Lower leg skin (tissue), 3 donors: ENCODE data around the gene CIPC.

Source experiments
- POLR2A ChIP-seq, 2 donors: fragments of 450-650 bp; IDR thresholded peaks; one replicate each; pipeline ENCODE4 v1.6.1; 2016 to 2017; ENCODE audit warnings: antibody characterized with exemption in 2 of 2, mild to moderate bottlenecking in 1 of 2, moderate library complexity in 1 of 2
- TF ChIP-seq, protein P1 (sequence below), 3 donors: fragments of 450-650 bp; IDR thresholded peaks; one replicate each; pipeline ENCODE4 v1.5.1; 2016; ENCODE audit warnings: antibody characterized with exemption in 3 of 3, mild to moderate bottlenecking in 3 of 3, moderate library complexity in 2 of 3

DNA sequence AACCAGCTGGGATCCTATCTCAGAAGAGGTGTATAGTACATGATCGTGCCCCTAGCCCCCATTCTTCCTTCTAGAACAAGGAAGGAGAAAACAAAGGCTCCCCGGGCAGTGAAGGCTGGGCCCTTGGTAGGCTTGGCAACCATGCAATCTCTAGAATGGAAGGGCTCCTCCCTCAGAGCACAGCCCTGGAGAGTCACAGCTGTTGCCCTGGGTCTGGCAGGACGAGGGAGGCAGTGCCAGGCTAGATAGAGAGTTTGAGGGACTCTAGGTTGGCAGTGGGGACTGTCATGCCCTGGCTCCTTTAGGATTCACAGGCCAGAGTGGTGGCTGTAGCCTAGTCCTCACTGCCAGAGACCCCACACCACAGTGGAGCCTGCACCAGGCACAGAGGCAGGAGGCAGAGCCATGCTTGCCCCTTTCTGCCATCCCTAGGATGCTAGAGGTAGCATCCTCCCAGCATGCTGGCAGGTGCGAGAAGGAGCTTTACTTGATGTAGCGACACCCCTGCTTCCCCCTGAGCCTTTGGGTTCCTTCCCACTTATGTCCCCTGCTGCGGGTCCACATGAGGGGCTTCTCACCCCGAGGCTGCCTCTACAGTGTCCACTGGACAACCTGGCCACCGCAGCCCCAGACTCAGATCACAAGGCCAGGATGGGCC, 33.4 kb upstream of the CIPC start:
- TF ChIP-seq, protein P1, sequence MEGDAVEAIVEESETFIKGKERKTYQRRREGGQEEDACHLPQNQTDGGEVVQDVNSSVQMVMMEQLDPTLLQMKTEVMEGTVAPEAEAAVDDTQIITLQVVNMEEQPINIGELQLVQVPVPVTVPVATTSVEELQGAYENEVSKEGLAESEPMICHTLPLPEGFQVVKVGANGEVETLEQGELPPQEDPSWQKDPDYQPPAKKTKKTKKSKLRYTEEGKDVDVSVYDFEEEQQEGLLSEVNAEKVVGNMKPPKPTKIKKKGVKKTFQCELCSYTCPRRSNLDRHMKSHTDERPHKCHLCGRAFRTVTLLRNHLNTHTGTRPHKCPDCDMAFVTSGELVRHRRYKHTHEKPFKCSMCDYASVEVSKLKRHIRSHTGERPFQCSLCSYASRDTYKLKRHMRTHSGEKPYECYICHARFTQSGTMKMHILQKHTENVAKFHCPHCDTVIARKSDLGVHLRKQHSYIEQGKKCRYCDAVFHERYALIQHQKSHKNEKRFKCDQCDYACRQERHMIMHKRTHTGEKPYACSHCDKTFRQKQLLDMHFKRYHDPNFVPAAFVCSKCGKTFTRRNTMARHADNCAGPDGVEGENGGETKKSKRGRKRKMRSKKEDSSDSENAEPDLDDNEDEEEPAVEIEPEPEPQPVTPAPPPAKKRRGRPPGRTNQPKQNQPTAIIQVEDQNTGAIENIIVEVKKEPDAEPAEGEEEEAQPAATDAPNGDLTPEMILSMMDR (IDR thresholded peaks at IDR 0.05): no peak
- no peak for TF ChIP-seq POLR2A (IDR thresholded peaks at IDR 0.05)
